ENCODE data around the gene SIX3.

The SIX3 gene

GRCh38 chr2:44944102-44944951, 2.8 kb downstream of the SIX3 start:
- DNase-seq = no peak

GRCh38 chr2:44944952-44945612, 3.6 kb downstream of the SIX3 start:
- no peak for DNase-seq

GRCh38 chr2:44945676-44946371, 4.3 kb downstream of the SIX3 start:
- no peak for DNase-seq

- no peak for DNase-seq
These were observed 5.0 kb downstream of the SIX3 start for GRCh38 chr2:44946372-44947027.

- DNase-seq = no peak
These were observed 5.5 kb downstream of the SIX3 start for GRCh38 chr2:44947028-44947375.

- DNase-seq = no peak
These were observed 7.2 kb downstream of the SIX3 start for GRCh38 chr2:44948565-44949328.

GRCh38 chr2:44949329-44950151, 8.0 kb downstream of the SIX3 start:
- no peak for DNase-seq

GRCh38 chr2:44950646-44951045, 9.1 kb downstream of the SIX3 start:
- DNase-seq = no peak

GRCh38 chr2:44951124-44951523, 9.6 kb downstream of the SIX3 start:
- no peak for DNase-seq

- DNase-seq = no peak
These were observed 10.2 kb downstream of the SIX3 start for GRCh38 chr2:44951714-44952113.

GRCh38 chr2:44952143-44952805, 10.8 kb downstream of the SIX3 start:
- no peak for DNase-seq

- DNase-seq = no peak
These were observed 11.4 kb downstream of the SIX3 start for GRCh38 chr2:44952806-44953498.

GRCh38 chr2:44953499-44953883, 12.0 kb downstream of the SIX3 start:
- no peak for DNase-seq

GRCh38 chr2:44954447-44954888, 13.0 kb downstream of the SIX3 start:
- no peak for DNase-seq

GRCh38 chr2:44954889-44955592, 13.5 kb downstream of the SIX3 start:
- no peak for DNase-seq

- DNase-seq = peak; percentile 89
These were observed 14.3 kb downstream of the SIX3 start for GRCh38 chr2:44955593-44956392.

GRCh38 chr2:44956843-44957242, 15.3 kb downstream of the SIX3 start:
- no peak for DNase-seq

GRCh38 chr2:44957656-44958327, 16.3 kb downstream of the SIX3 start:
- no peak for DNase-seq

Measured in right forelimb (tissue), 1 donor.